COR-L47 (cell line): ENCODE data around the gene PRAMEF1.
"Not testable (repeated sequence)": the region's sequence is repeated elsewhere in the genome, so short reads cannot be mapped to it uniquely, and the experiment has no call there.

Experiments used
- DNase-seq: peaks from one replicate; lab custom pipeline; 2025; lab: John Stamatoyannopoulos, UW

The PRAMEF1 gene, protein sequence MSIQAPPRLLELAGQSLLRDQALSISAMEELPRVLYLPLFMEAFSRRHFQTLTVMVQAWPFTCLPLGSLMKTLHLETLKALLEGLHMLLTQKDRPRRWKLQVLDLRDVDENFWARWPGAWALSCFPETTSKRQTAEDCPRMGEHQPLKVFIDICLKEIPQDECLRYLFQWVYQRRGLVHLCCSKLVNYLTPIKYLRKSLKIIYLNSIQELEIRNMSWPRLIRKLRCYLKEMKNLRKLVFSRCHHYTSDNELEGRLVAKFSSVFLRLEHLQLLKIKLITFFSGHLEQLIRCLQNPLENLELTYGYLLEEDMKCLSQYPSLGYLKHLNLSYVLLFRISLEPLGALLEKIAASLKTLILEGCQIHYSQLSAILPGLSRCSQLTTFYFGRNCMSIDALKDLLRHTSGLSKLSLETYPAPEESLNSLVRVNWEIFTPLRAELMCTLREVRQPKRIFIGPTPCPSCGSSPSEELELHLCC

DNA sequence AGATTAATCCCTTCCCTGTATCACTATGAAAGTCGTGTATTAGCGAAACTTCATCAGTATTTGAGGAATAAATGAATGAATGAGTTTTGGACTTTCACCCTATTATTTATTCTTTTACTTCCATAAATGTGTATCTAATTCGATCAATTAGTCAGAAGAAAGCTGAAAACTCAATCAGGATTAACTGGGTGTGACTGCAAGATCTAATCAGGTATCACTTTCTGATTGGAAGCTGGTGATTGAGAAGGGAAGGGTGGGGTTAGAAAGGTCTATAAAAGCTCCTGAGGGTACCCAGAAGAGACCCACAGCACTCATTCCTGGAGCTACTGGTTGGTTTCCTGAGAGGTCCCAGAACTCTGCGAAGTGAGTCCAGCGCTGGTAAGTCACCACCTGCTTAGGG is at the start of gene PRAMEF1:
Gene PRAMEF1, plus strand, starts transcription at position 301 of the 400 bp plus-strand sequence. CDS start 1,831 bp downstream, outside the sequence.
- DNase-seq: not testable (repeated sequence)

GRCh38 chr1:12741946-12742345 is 49.3 kb upstream of the PRAMEF1 start:
- no peak for DNase-seq

DNA sequence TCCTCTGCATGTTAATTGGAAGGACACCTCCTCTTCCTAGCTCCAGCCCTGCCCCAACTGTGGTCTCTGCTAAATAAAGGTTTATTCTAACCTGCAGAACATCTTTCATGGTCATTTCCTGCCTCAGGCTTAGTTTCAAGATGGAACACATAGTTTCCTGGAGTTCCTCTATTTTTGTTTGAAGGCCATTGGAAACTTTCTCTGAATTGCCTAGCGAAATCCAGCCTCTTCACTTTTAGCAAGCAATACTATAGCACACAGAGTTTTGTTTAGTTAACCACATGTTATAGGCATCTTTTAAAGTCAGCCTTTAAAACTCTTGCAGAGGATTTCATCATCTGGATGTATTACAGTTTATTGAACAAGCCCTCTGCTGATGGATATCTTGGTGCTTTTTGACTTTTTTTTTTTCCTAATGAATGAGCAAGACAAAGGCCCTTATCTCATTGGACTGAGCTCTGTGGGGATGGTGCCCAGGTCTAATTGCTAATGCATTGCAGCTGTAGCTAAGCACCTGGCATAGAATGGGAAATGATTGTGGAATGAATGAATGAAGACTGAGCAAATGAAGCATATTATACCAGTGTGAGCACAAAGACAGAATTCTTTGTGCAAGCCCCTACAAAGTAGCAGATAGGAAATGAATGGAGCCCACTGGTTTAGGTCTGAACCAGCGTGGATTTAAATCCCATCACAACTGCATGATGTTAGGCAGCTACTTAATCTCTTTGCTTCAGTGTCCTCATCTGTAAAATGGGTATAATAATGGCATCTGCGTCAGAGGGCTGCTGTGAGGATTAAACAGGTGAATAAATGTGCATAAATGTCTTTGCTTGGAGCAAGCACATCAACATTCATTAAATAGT is 45.8 kb upstream of the PRAMEF1 start:
- no peak for DNase-seq

GRCh38 chr1:12745992-12746323 is 45.2 kb upstream of the PRAMEF1 start, which contains the start of gene CFAP107:
Gene CFAP107 (plus strand): TSS chr1:12746200. CDS start chr1:12746431, 231 bp downstream.
- no peak for DNase-seq

GRCh38 chr1:12748778-12749355 is 42.3 kb upstream of the PRAMEF1 start:
- no peak for DNase-seq

GRCh38 chr1:12754738-12755137 is 36.5 kb upstream of the PRAMEF1 start:
- no peak for DNase-seq

DNA sequence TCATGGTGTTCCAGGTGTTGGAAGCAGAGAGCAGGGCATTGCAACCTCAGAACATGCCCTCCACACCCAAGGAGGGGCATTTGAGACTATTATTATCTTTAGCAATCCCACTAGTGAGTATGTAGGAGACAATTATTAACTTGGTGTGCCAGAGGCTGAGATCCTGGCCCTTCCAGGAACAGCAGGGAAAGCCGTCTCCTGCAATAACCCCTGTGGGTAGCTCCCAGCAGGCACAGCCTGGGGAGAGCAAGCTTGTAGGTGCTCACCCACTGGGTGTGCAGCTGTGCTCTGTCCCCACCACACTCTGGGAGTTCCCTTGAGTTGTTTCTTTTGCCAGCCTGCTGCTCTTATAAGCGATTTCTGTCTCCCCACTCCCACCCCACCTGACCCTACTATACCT is 34.9 kb upstream of the PRAMEF1 start:
- DNase-seq: no peak

DNA sequence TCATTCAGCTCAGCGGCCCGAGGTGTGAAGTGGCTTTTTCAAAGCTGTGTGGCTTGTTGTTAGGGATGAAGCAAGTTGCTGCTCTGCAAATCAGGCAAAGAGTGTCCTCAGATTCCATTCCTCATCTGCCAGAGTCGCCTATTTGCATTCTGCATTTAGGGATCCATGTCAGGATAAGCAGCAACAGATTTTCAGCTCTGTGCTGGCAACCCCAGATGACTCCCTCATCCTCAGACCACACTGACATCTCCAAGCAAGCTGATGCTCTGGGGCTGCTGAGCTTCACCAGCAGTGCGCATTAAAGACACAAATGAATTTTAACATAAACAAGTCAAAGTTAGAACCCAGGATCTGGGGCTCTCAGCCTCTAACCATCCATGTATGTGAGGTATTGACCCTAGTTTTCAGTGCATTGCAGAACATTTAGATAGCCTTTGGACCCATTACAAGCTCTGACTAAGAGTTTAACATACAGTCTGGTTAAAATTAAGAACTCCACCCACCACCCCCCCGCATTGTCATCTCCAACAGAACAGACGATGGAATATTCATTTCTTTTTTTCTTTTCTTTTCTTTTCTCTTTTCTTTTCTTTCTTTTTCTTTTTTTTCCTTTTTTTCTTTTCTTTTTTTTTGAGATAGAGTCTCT is 34.3 kb upstream of the PRAMEF1 start:
- no peak for DNase-seq

DNA sequence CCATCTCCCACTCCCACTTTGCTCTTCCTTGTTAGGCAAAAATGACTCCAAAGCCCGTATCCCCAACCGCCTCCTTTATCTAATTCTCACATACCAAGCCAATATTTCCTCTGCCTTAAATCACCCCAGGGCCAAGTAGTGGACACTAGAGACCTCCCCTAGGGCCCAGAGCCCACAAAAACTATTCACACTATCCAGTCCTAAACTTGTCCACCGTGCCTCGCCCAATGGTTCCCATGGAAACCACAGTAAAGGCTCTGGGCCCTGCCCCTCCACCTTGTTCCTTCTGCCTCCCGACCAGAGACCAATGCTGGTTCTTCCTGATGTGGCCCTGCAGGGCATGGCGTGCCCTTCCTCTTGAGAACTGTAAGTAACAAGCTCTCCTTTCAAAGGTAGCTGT is 33.4 kb upstream of the PRAMEF1 start:
- no peak for DNase-seq

DNA sequence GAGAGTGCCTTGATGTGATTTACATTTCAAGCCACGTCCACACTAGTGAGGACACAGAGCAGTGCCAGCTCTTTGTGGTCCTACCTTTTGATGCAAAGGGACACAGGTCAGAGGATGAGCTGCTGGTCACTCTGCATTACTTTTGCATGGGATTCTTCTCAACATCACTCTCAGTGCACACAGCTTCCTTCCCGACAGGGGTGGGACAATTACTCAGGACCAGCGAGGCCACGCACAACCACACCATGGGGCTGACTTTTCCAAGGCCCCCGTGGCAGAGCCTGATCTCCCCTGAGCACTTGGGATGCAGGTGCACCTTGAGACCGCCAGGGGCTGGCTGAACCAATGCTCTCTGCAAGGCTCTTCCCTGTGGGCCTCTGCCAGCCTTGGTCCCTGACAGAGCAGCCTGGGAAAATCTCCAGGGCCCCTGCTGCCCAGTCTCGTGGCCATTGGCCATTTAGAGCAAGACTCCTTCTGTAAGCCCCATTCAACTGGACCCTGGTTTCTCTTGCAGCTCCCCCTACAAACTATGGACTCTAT is 30.9 kb upstream of the PRAMEF1 start:
- DNase-seq: no peak

DNA sequence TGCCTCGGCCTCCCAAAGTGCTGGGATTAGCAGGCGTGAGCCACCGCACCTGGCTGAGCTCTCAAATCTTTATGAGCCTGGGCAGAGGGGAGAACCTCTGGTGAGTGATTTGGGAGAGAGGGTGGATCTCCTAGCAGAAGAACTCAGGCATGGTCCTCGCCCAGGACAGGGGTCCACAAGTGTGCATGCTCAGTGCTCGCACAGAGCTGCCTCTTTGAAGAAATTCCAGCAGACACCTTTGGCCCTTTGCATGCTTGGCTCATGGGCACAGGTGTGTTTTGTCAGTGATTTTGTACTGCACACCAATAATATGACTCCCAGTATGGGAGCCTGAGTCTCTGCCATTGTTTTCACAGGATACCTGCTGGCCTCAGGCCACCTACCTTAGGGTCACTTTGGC is 29.4 kb upstream of the PRAMEF1 start:
- no peak for DNase-seq

GRCh38 chr1:12762766-12763165 is 28.4 kb upstream of the PRAMEF1 start:
- DNase-seq: no peak

GRCh38 chr1:12763479-12763878 is 27.7 kb upstream of the PRAMEF1 start:
- no peak for DNase-seq

GRCh38 chr1:12764016-12764415 is 27.2 kb upstream of the PRAMEF1 start:
- no peak for DNase-seq

GRCh38 chr1:12769031-12769430 is 22.2 kb upstream of the PRAMEF1 start:
- DNase-seq: no peak

DNA sequence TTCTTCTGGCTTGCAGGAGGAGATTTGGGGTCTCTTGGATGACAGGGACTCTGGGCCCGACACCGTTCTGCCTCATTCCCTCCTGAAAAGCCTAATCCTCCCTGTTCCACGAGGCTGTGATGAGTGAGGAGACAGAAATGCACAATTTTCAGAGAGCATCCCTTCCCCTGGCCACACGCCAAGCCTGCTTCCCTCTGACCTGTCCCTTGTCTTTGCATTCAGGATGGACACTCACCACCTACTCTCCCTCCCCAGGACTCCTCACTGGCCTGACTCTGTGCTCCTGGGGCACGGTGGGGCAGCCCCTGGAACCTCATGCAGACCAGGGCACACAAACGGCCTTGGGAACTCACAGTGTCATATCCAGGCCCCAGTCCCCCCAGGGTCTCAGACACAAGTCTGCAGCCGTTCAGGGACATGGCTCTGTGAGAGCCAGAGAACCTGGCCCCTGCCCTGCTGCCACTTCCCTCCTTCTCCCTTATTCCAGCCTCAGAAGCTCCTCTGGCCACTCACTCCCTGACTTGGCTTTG is 21.2 kb upstream of the PRAMEF1 start:
- no peak for DNase-seq

DNA sequence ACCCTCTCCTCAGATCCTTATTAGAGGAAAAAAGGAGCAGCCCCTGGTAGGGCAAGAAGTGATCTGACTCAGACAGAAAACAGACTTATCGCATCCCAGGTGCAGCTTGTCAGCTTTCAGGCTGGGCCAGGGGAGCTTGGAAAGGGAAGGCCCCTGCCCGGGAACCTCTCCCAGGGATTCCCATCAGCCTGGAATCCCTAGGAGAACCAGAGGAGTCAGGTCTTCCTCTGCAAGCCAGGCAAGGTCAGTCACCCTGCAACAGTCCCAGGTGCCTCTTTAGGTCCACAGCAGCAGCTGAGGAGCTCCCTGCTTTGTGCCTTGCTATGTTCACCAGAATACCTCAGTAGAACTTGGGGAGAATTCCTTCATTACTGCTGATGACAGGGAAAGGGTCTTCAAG is 20.6 kb upstream of the PRAMEF1 start:
- DNase-seq: no peak

DNA sequence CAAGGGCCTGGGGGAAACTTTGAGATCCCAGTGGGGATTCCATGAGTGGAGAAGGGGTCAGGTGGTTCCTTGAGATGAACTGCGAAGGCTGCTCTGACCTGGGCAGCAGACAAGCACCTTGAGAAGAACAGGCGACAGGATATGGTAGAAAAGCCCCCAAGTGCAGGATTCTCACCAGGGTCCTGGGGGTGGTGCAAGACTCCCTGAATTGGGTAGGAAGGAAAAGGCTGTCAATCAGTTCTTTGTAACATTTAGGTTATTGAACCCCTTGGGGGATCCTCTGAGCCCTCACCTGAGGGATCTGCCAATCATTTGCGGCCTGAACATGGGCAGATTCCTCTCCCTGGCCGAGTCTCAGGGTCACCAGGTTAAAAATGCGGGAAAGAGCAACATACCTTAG is 20.0 kb upstream of the PRAMEF1 start:
- no peak for DNase-seq

DNA sequence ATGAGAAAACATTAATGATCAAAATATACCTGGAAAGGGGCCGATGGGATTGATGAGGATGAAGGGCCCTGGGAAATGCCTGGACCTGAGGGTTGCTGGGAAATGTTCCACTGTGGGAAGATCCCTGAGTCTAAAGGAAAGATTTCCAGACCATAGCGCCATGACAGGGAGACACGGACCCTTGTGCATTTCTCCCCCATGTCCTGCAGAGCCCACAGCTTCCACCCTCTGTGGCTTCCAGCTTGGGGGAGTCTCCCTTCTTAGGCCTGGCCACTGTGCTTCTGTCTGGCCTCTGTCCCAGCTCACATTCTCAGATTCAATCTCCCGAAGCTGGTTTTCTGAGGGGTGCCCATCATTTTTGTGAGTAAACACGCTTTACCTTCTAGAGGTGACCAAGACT is 18.7 kb upstream of the PRAMEF1 start:
- DNase-seq: no peak

DNA sequence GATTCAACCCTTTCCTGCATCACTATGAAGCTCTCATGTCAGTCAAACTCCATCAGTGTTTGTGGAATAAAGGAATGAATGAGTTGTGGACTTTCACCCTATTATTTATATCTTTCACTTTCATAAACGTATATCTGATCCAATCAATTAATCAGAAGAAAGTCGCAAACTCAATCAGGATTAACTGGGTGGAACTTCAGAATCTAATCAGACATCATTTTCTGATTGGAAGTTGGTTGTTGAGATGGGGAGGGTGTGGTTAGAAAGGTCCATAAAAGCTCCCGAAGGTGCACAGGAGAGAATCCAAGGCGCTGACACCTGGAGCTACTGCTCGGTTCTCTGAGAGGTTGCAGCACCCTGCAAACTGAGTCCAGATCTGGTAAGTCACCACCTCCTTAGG is 17.8 kb upstream of the PRAMEF1 start, which contains the start of gene PRAMEF12:
Gene PRAMEF12, plus strand, starts transcription at position 301 of the 400 bp plus-strand sequence. CDS start 1,130 bp downstream, outside the sequence.
- DNase-seq: no peak

- DNase-seq: no peak
These were observed 16.3 kb upstream of the PRAMEF1 start for GRCh38 chr1:12774801-12775345.
